ENCODE results near the gene PEG3.

The PEG3 gene

GRCh38 chr19:56811480-56811879, 29.0 kb downstream of the PEG3 start:
- no peaks in the 10 kb centered on the region for H3K4me1 ChIP-seq (ENCODE audit: control insufficient read depth in 1 of 2, insufficient read depth in 2 of 2, low read length in 2 of 2)
- no peak overlapping the region for H3K27ac ChIP-seq (ENCODE audit: low read depth, low read length)
- peaks cover 41 to 48% of the 10 kb centered on the region in 2 donors for H3K9me3 ChIP-seq (ENCODE audit: control insufficient read depth in 1 of 2, low read length in 2 of 2)
- no peaks in the 10 kb centered on the region for H3K36me3 ChIP-seq (ENCODE audit: control insufficient read depth in 1 of 2, insufficient read depth in 2 of 2, low read length in 2 of 2)
- H3K9ac ChIP-seq (ENCODE audit: low read depth in 1 of 2, low read length in 2 of 2), result no peak overlapping the region
- no peak overlapping the region for H3K4me3 ChIP-seq (ENCODE audit: low read depth in 1 of 2, low read length in 2 of 2)
- H3K27me3 ChIP-seq (ENCODE audit: control insufficient read depth in 1 of 2, insufficient read depth in 2 of 2, low read length in 2 of 2), result no peaks in the 10 kb centered on the region

GRCh38 chr19:56810260-56810659, 30.3 kb downstream of the PEG3 start:
- Histone ChIP-seq H3K27ac (ENCODE audit: low read depth, low read length) (no peak overlapping the region), H3K27me3 (ENCODE audit: control insufficient read depth in 1 of 2, insufficient read depth in 2 of 2, low read length in 2 of 2) (no peaks in the 10 kb centered on the region), H3K36me3 (ENCODE audit: control insufficient read depth in 1 of 2, insufficient read depth in 2 of 2, low read length in 2 of 2) (no peaks in the 10 kb centered on the region), H3K4me1 (ENCODE audit: control insufficient read depth in 1 of 2, insufficient read depth in 2 of 2, low read length in 2 of 2) (no peaks in the 10 kb centered on the region), H3K9me3 (ENCODE audit: control insufficient read depth in 1 of 2, low read length in 2 of 2) (peaks cover 45% of the 10 kb centered on the region in 2 donors), H3K9ac (ENCODE audit: low read depth in 1 of 2, low read length in 2 of 2) (no peak overlapping the region), H3K4me3 (ENCODE audit: low read depth in 1 of 2, low read length in 2 of 2) (no peak overlapping the region)

DNA sequence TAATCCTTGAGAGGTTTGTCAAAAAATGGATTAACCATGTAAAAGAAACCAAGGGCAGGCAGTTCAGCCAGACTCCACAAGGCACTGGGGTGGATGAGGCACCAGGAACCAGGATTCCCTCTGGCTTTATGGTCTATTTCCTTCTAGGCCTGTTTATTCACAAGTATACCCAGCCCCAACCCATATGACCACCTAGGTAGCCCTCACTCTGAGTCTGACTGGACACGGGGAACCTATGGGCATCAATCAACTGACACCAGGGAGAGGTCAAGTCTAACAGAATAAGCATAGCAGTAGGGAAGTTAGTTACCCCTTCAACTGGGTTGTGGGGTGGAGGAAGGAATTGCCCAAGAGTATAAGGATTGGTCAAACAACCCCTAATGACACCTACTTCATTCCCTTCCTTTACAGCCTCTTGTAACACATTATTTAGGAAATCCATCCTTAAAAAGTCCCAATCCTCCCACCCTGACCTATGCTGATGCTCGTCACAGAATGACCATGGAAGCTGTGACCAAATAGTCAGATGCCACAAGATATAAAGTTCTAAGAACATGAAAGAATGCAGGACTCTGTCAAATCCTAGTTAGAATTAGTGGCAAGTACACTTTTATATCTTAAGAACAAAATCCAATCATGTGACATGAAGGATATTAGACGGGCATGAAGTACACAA, 31.7 kb downstream of the PEG3 start:
- peaks cover 46 to 48% of the 10 kb centered on the region in 2 donors for H3K9me3 ChIP-seq (ENCODE audit: control insufficient read depth in 1 of 2, low read length in 2 of 2)
- H3K27ac ChIP-seq (ENCODE audit: low read depth, low read length), result no peak overlapping the region
- no peaks in the 10 kb centered on the region for H3K27me3 ChIP-seq (ENCODE audit: control insufficient read depth in 1 of 2, insufficient read depth in 2 of 2, low read length in 2 of 2)
- no peak overlapping the region for H3K9ac ChIP-seq (ENCODE audit: low read depth in 1 of 2, low read length in 2 of 2)
- no peaks in the 10 kb centered on the region for H3K36me3 ChIP-seq (ENCODE audit: control insufficient read depth in 1 of 2, insufficient read depth in 2 of 2, low read length in 2 of 2)
- no peaks in the 10 kb centered on the region for H3K4me1 ChIP-seq (ENCODE audit: control insufficient read depth in 1 of 2, insufficient read depth in 2 of 2, low read length in 2 of 2)
- H3K4me3 ChIP-seq (ENCODE audit: low read depth in 1 of 2, low read length in 2 of 2), result no peak overlapping the region

DNA sequence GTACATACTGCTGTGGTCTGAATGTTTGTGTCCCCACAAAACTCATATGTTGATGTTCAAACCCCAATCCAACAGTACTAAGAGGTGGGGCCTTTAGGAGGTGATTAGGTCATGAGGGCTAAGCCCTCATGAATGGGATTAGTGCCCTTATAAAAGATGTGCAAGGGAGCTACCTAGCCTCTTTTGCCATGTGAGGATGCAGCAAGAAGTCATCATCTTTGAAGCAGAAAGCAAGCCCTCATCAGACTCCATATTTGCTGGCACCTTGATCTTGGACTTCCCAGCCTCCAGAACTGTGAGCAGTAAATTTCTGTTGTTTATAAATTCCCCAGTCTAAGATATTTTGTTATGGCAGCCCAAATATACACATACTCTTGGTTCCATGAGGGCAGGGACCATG, 33.9 kb downstream of the PEG3 start:
- Histone ChIP-seq H3K4me1 (ENCODE audit: control insufficient read depth in 1 of 2, insufficient read depth in 2 of 2, low read length in 2 of 2) (no peaks in the 10 kb centered on the region), H3K27me3 (ENCODE audit: control insufficient read depth in 1 of 2, insufficient read depth in 2 of 2, low read length in 2 of 2) (no peaks in the 10 kb centered on the region), H3K4me3 (ENCODE audit: low read depth in 1 of 2, low read length in 2 of 2) (peak overlapping the region in 1 of 2 donors; percentile 16), H3K9me3 (ENCODE audit: control insufficient read depth in 1 of 2, low read length in 2 of 2) (peaks cover 53 to 54% of the 10 kb centered on the region in 2 donors), H3K36me3 (ENCODE audit: control insufficient read depth in 1 of 2, insufficient read depth in 2 of 2, low read length in 2 of 2) (no peaks in the 10 kb centered on the region), H3K27ac (ENCODE audit: low read depth, low read length) (no peak overlapping the region), H3K9ac (ENCODE audit: low read depth in 1 of 2, low read length in 2 of 2) (no peak overlapping the region)
